Stimulated activated effector memory CD8-positive, alpha-beta T cell treated with anti-CD3 and anti-CD28 coated beads, Interleukin-12 subunit alpha, Interleukin-12 subunit beta, amount 100 ng/mL, for 72 hours (primary cell): ENCODE measurements around the gene CLIC1.

ENCODE experiments used
- ATAC-seq: fragments of 150-1000 bp; cut with Tn5 transposase; 2 replicates; pipeline ENCODE4 v1.10.0; 2021
- DNase-seq, 2 donors: peaks; one replicate each; pipeline ENCODE4 v3.0.0; 2021 to 2022; ENCODE audit warnings: low spot score in 2 of 2
- H3K27ac Mint-ChIP-seq: one replicate; pipeline ENCODE4 v1.8.0; 2022; ENCODE audit warnings: mild to moderate bottlenecking, mixed read lengths
- H3K36me3 Mint-ChIP-seq: one replicate; pipeline ENCODE4 v1.8.0; 2022; ENCODE audit warnings: mild to moderate bottlenecking, mixed read lengths
- H3K4me1 Mint-ChIP-seq: one replicate; pipeline ENCODE4 v1.8.0; 2022; ENCODE audit warnings: mixed read lengths
- H3K4me3 Mint-ChIP-seq: one replicate; pipeline ENCODE4 v1.8.0; 2022; ENCODE audit warnings: mild to moderate bottlenecking, mixed read lengths
- H3K9me3 Mint-ChIP-seq: one replicate; pipeline ENCODE4 v1.8.0; 2022; ENCODE audit warnings: mixed read lengths

Gene CLIC1

GRCh38 chr6:31723245-31723979 lies 12.9 kb downstream of the CLIC1 start, which contains the start of gene MPIG6B:
Gene MPIG6B, plus strand, starts transcription at chr6:31723373. Its CDS starts 11 bp downstream, at chr6:31723384.
- ATAC-seq: no peak
- peaks cover 33% of the 10 kb centered on the region for H3K4me1 Mint-ChIP-seq

GRCh38 chr6:31722173-31722572 lies 14.2 kb downstream of the CLIC1 start:
- H3K36me3 Mint-ChIP-seq: peaks cover 8% of the 10 kb centered on the region
- no peak overlapping the region for H3K4me3 Mint-ChIP-seq
- ATAC-seq: no peak
- no peaks in the 10 kb centered on the region for H3K9me3 Mint-ChIP-seq
- H3K4me1 Mint-ChIP-seq: peaks cover 23% of the 10 kb centered on the region
- no peak for DNase-seq
- H3K27ac Mint-ChIP-seq: no peak overlapping the region

More at GRCh38 chr6:31723245-31723979, 12.9 kb downstream of the CLIC1 start, which contains the start of gene MPIG6B:
- Mint-ChIP-seq H3K27ac (peak within 1 kb of the TSS; percentile 42), H3K4me3 (no peak within 1 kb of the TSS), H3K36me3 (peaks cover 9% of the 10 kb centered on the region), H3K9me3 (no peaks in the 10 kb centered on the region)
- DNase-seq: no peak

- ATAC-seq: no peak
Measured at GRCh38 chr6:31721351-31722020, 14.8 kb downstream of the CLIC1 start, which contains the start of gene LY6G6C. Gene LY6G6C, minus strand, starts transcription at chr6:31721746. Its CDS starts 67 bp downstream, at chr6:31721679.

GRCh38 chr6:31720196-31720770 lies 16.0 kb downstream of the CLIC1 start:
- Mint-ChIP-seq H3K4me1 (peaks cover 5% of the 10 kb centered on the region), H3K27ac (no peak overlapping the region), H3K4me3 (no peak overlapping the region), H3K9me3 (no peaks in the 10 kb centered on the region), H3K36me3 (peaks cover 8% of the 10 kb centered on the region)
- no peak for DNase-seq
- no peak for ATAC-seq

More at GRCh38 chr6:31721351-31722020, 14.8 kb downstream of the CLIC1 start, which contains the start of gene LY6G6C:
- Mint-ChIP-seq H3K36me3 (peaks cover 8% of the 10 kb centered on the region), H3K27ac (no peak within 1 kb of the TSS), H3K9me3 (no peaks in the 10 kb centered on the region), H3K4me3 (no peak within 1 kb of the TSS), H3K4me1 (peaks cover 16% of the 10 kb centered on the region)
- no peak for DNase-seq

- no peaks in the 10 kb centered on the region for H3K9me3 Mint-ChIP-seq
- DNase-seq (no peak), ATAC-seq (no peak)
- peaks cover 4% of the 10 kb centered on the region for H3K4me1 Mint-ChIP-seq
- no peak overlapping the region for H3K4me3 Mint-ChIP-seq
- peaks cover 8% of the 10 kb centered on the region for H3K36me3 Mint-ChIP-seq
- H3K27ac Mint-ChIP-seq: peak overlapping the region; percentile 60
Measured at GRCh38 chr6:31719001-31719400, 17.3 kb downstream of the CLIC1 start.

- Mint-ChIP-seq H3K4me3 (no peak overlapping the region), H3K9me3 (no peaks in the 10 kb centered on the region), H3K27ac (peak overlapping the region; percentile 10), H3K4me1 (no peaks in the 10 kb centered on the region), H3K36me3 (peaks cover under 1% of the 10 kb centered on the region)
- no peak for ATAC-seq
- DNase-seq: no peak
Measured at GRCh38 chr6:31718265-31718664, 18.1 kb downstream of the CLIC1 start.

- Mint-ChIP-seq H3K4me1 (no peaks in the 10 kb centered on the region), H3K27ac (no peak overlapping the region), H3K9me3 (no peaks in the 10 kb centered on the region), H3K4me3 (no peak overlapping the region), H3K36me3 (no peaks in the 10 kb centered on the region)
- no peak for ATAC-seq
- no peak for DNase-seq
Measured at GRCh38 chr6:31717499-31718222, 18.7 kb downstream of the CLIC1 start.

GRCh38 chr6:31715022-31715958 lies 21.0 kb downstream of the CLIC1 start, which contains the start of gene LY6G6D:
Gene LY6G6D, plus strand, starts transcription at chr6:31715348. Its CDS starts 8 bp downstream, at chr6:31715356.
- H3K4me1 Mint-ChIP-seq: peaks cover 18% of the 10 kb centered on the region
- no peaks in the 10 kb centered on the region for H3K9me3 Mint-ChIP-seq
- DNase-seq (no peak), ATAC-seq (no peak)
- no peaks in the 10 kb centered on the region for H3K36me3 Mint-ChIP-seq
- H3K27ac Mint-ChIP-seq: no peak within 1 kb of the TSS
- H3K4me3 Mint-ChIP-seq: no peak within 1 kb of the TSS

- Mint-ChIP-seq H3K4me1 (peaks cover 18% of the 10 kb centered on the region), H3K27ac (no peak overlapping the region), H3K9me3 (no peaks in the 10 kb centered on the region), H3K4me3 (no peak overlapping the region), H3K36me3 (no peaks in the 10 kb centered on the region)
- ATAC-seq: no peak
- DNase-seq: no peak
Measured at GRCh38 chr6:31713991-31714684, 22.2 kb downstream of the CLIC1 start.

- Mint-ChIP-seq H3K9me3 (no peaks in the 10 kb centered on the region), H3K4me3 (no peak overlapping the region), H3K27ac (no peak overlapping the region), H3K4me1 (peaks cover 18% of the 10 kb centered on the region), H3K36me3 (no peaks in the 10 kb centered on the region)
- ATAC-seq (no peak), DNase-seq (no peak)
Measured at GRCh38 chr6:31713465-31713864, 22.9 kb downstream of the CLIC1 start.

GRCh38 chr6:31712296-31712695 lies 24.0 kb downstream of the CLIC1 start:
- DNase-seq: no peak
- Mint-ChIP-seq H3K4me3 (no peak overlapping the region), H3K9me3 (no peaks in the 10 kb centered on the region), H3K36me3 (no peaks in the 10 kb centered on the region), H3K27ac (peak overlapping the region; percentile 63), H3K4me1 (peaks cover 18% of the 10 kb centered on the region)
- peak; percentile 46 for ATAC-seq

GRCh38 chr6:31711233-31711632 lies 25.1 kb downstream of the CLIC1 start:
- H3K9me3 Mint-ChIP-seq: no peaks in the 10 kb centered on the region
- peak overlapping the region; percentile 26 for H3K4me3 Mint-ChIP-seq
- peaks cover 18% of the 10 kb centered on the region for H3K4me1 Mint-ChIP-seq
- H3K36me3 Mint-ChIP-seq: no peaks in the 10 kb centered on the region
- DNase-seq (no peak), ATAC-seq (peak; percentile 42)
- H3K27ac Mint-ChIP-seq: peak overlapping the region; percentile 63

- peaks cover 18% of the 10 kb centered on the region for H3K4me1 Mint-ChIP-seq
- peak overlapping the region; percentile 26 for H3K4me3 Mint-ChIP-seq
- no peaks in the 10 kb centered on the region for H3K9me3 Mint-ChIP-seq
- ATAC-seq (no peak), DNase-seq (no peak)
- peak overlapping the region; percentile 63 for H3K27ac Mint-ChIP-seq
- H3K36me3 Mint-ChIP-seq: no peaks in the 10 kb centered on the region
Measured at GRCh38 chr6:31710523-31711219, 25.7 kb downstream of the CLIC1 start.
